Astrocyte of the spinal cord (primary cell): Measurements from ENCODE around the gene UBAP1.
A peak's percentile ranks its signal among the peaks of the same experiment; 100 is the strongest.
"Not testable (repeated sequence)": the region's sequence is repeated elsewhere in the genome, so short reads cannot be mapped to it uniquely, and the experiment has no call there.

Experiments used
- DNase-seq: peaks from one replicate; pipeline ENCODE4 v3.0.0; 2011; ENCODE audit warnings: low read depth, low spot score
- H3K4me3 ChIP-seq: 2 replicates; pipeline ENCODE4 v1.5.1; 2011; ENCODE audit warnings: low read depth, mild to moderate bottlenecking, low read length, moderate library complexity
- CTCF ChIP-seq: IDR thresholded peaks from 2 replicates; pipeline ENCODE4 v1.5.1; 2012; ENCODE audit warnings: low read depth, mild to moderate bottlenecking, low read length, inconsistent platforms
- in situ Hi-C: cut with HindIII; loops from 2 replicates; pipeline ENCODE4 v1.10.0; 2017; ENCODE audit warnings: low sequenced_read_pairs

Gene UBAP1

GRCh38 chr9:34246453-34246852 lies 67.6 kb downstream of the UBAP1 start:
- TF ChIP-seq CTCF, result no peak
- in situ Hi-C loops, result no loop called here
- H3K4me3 ChIP-seq, result no peak overlapping the region
- no peak for DNase-seq

GRCh38 chr9:34247782-34248181 lies 68.9 kb downstream of the UBAP1 start:
- in situ Hi-C loops, DNase-seq, H3K4me3 ChIP-seq: not testable (repeated sequence)

- no peak overlapping the region for H3K4me3 ChIP-seq
- DNase-seq, result no peak
- in situ Hi-C loops, result no loop called here
- no peak for TF ChIP-seq CTCF
These were observed 70.4 kb downstream of the UBAP1 start for GRCh38 chr9:34249274-34249673.

- in situ Hi-C loops, result no loop called here
- no peak for DNase-seq
- TF ChIP-seq CTCF, result no peak
- no peak overlapping the region for H3K4me3 ChIP-seq
These were observed 71.9 kb downstream of the UBAP1 start for GRCh38 chr9:34250721-34251120.

- in situ Hi-C loops, result no loop called here
- peak; percentile 55 for DNase-seq
- no peak for TF ChIP-seq CTCF
- H3K4me3 ChIP-seq, result no peak overlapping the region
These were observed 73.2 kb downstream of the UBAP1 start for GRCh38 chr9:34252016-34252415.

- DNase-seq, result peak; percentile 51
- H3K4me3 ChIP-seq, result no peak overlapping the region
- in situ Hi-C loops, result no loop called here
- TF ChIP-seq CTCF, result peak; percentile 97
These were observed 74.0 kb downstream of the UBAP1 start for GRCh38 chr9:34252670-34253459.

GRCh38 chr9:34253460-34253837 lies 74.6 kb downstream of the UBAP1 start:
- no peak overlapping the region for H3K4me3 ChIP-seq
- TF ChIP-seq CTCF, result peak; percentile 41
- peak; percentile 49 for DNase-seq
- in situ Hi-C loops, result no loop called here
